CMK (cell line): ENCODE results near the gene ZNF540.
"Not testable (repeated sequence)": the region's sequence is repeated elsewhere in the genome, so short reads cannot be mapped to it uniquely, and the experiment has no call there.

Experiments used
- DNase-seq: peaks from one replicate; pipeline ENCODE4 v3.0.0-alpha.2; 2010; ENCODE audit warnings: low read depth

ZNF540 gene

DNA sequence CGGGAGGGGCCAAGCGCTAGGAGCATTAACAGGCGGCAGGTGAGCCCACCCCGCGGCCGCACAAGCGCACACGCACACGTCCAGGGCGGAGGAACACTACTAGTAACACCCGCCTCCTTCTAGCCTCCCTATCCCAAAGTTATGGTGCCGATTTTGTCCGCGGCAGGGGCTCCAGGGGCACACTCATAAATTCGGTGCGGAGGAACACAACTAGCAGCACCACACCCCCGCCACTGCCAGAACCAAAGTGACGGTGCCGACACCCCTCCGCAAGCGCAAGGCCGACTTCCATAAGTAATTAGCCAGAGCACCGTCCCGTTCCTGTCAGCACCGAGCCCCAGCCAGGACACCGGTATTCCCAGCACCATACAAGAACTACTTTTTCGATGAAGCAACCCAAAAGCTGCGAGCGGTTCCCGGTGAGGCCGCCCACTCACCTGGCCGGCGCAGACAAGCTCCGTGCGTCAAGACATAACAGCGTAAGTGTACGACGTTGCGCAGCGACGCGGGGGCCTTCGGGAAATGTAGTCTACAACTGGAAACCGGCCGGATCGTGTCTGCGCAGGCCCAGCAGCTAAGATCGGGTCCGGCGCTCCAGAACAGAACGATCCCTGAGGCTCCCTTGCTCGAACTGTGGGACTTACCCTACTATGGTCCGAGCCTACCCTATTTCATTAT, at the start of gene ZNF540, which contains the start of gene ZNF571:
Gene ZNF540, plus strand, starts transcription at position 573 of the 678 bp plus-strand sequence. CDS start 3,572 bp downstream, outside the sequence.
Gene ZNF571, minus strand, starts transcription at position 489 of the 678 bp plus-strand sequence. CDS start 8,116 bp downstream, outside the sequence.
- peak; percentile 58 for DNase-seq

DNA sequence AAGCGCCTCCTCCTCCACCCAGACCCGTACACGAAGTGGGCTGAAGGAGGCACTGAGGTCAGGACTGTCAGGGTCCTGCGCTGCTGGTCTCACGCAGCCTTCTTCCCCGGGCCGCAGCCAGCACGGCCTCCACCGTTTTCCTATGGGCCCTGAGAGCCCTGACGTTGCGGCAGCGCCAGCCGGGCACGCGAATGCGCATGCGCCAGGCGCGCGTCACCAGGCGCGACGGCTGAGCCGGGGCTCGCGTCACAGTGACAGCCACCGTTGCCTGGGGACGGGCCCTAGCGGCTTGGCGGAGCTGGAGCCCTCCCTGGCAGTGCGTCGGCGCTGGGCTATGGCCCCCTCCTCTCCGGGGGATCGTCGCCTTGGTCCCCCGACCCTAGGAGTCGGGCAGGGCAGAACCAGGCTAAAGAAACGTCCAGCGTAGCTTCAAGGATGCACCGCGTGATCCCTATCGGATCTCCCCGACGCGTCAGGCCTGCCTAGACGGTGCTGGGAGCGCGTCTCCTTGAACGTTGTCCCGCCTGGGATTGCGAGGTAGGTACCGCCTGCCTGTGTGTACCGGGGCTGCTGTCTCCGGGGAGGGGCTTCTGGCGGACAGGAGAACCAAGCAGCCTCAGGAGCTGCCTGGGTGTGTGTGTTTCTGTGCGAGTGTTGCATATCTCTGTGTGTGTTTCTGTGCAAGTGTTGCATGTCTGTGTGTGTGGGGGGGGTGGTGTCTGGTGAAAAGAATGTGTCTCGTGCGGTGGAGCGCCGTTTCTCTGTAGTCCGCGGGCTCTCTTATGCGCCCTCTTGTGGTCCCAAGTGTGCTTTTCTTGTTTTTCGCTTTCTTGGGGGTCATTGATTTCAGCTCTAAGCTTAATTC, 43.3 kb upstream of the ZNF540 start:
- no peak for DNase-seq

DNA sequence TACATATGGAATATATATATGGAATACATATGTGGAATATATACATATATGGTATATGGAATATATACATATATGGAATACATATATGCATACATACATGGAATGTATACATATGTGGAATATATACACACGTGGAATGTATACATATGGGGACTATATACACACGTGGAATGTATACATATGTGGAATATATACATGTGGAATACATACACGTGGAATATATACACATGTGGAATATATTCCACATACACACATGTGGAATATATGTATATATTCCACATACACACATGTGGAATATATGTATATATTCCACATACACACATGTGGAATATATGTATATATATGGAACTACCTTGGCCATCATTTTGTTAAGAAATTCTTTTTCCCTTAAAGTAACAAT, 31.2 kb upstream of the ZNF540 start:
- DNase-seq = no peak

DNA sequence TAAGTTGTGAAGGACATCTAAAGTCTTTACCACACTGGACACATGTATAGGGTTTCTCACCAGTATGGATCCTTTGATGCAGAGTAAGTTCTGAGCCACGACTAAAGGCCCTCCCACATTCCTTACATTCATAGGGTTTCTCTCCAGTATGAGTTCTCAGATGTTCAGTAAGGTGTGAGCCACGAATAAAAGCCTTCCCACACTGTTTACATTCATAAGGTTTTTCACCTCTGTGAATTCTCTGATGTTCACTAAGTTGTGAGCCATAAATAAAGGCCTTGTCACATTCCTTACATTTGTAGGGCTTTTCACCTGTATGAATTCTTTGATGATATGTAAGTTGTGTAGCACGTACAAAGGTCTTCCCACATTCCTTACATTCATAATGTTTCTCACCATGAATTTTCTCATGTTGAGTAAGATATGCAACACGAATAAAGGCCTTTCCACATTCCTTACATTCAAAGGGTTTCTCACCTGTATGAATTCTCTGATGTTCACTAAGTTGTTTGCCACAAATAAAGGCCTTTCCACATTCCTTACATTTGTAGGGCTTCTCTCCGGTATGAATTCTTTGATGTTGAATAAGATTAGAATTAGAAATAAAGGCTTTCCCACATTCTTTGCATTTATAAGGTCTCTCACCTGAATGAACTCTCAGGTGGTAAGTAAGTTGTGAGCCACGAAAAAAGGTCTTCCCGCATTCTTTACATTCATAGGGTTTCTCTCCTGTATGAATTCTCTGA, 29.9 kb upstream of the ZNF540 start:
- DNase-seq = no peak

DNA sequence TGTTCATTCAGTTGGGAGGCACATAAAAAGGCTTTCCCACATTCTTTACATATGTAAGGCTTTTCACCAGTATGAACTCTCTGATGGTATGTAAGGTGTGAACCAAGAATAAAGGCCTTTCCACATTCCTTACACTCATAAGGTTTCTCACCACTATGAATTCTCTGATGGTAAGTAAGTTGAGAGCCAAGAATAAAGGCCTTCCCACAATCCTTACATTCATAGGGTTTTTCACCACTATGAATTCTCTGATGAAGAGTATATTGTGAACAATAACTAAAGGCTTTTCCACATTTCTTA, 29.4 kb upstream of the ZNF540 start:
- no peak for DNase-seq

DNA sequence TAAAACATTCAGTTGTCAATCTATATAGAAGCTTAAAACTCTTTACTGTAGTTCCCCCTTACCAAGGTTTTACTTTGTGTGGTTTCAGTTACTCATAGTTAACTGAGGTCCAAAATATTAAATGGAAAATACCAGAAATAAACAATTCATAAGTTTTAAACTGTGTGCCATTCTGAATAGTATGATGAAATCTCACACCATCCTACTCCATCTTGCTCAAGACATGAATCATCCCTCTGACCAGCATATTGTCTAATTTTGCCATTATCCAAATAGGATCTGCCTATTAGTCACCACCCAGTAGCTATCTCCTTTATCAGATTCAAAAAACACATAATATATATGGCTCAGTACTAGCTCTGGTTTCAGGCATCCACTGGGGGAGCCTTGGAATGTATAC, 22.5 kb upstream of the ZNF540 start:
- no peak for DNase-seq

DNA sequence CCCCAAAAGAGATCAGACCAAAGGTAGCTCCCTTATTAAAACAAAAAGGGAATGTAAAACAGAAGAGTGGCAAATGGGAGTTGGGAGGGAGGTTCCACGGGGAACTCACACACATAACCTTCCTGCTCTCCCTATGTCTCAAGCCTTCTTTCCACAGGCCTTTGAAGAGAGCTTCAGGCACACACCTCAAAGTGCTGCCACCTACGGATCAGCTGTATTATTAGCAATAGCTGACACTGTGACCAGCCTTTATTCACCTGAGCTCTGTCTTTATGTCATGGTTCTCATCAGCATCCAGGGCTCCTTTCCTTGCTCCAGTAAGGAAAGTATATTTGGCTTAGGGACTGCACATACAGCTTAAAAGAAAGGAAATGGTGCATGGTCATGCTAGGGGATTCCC, 11.3 kb upstream of the ZNF540 start:
- no peak for DNase-seq

DNA sequence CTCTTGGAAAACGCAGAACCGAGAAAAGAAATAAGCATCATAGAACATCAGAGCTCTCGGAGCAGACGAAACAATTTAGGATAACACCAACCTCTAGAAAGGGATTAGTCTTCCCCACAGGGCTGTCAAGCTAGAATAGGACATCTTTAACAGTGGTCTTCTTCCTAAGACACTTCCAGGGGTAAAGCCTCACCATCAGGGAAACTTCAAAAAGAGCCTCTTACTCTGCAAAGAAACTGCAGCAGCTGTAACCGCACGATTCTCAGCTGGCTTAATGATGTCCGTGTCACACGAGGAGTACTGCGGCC, 726 bp upstream of the ZNF540 start:
- no peak for DNase-seq

DNA sequence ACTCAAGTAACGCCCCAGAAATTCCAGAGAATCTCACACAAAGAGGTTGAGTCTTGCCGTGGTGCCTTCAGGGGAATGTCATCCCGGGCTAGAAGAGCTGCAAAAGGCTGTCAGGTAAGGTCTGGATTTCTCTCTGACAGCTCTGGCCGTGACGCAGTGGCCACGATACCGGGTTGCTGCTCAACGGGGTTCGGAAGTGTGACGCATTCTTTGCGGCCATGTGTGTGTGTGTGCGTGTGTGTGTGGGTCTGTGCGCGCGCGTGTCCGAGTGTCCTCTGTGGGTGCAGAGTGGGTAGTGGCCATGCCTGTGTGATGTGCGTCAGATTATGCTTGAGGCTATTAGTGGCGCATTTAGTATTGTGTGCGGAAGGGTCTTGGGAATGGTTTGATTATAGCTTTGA, 306 bp downstream of the ZNF540 start:
- DNase-seq = peak; percentile 21

DNA sequence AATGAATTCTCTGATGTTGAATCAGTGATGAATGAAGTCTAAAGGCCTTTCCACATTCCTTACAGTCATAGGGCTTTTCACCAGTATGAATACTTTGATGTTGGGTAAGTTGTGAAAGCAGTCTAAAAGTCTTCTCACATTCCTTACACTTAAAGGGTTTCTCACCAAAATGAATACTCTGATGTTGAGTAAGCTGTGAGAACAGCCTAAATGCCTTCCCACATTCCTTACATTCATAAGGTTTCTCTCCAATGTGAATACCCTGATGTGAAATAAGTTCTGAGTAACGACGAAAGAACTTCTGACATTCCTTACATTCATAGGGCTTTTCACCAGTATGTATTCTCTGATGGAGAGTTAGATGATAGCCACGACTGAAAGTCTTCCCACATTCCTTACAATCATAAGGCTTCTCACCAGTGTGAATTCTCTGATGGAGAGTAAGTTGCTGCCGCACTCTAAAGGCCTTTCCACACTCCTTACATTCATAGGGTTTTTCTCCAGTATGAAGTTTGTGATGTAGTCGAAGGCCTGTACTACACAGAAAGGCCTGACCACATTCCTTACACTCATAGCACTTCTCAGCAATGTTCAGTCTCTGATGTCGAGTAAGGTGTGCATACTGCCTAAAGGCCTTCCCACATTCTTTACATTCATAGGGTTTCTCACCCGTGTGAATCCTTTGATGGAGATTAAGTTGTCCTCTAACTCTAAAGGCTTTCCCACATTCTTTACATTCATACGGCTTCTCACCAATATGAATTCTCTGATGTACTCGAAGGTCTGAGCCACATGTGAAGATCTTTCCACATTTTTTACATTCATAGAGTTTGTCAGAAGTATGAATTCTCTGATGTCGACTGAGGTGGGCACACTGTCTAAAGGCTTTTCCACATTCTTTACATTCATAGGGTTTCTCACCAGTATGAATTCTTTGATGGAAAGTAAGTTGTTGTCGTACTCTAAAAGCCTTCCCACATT, 40.7 kb downstream of the ZNF540 start:
- no peak for DNase-seq

DNA sequence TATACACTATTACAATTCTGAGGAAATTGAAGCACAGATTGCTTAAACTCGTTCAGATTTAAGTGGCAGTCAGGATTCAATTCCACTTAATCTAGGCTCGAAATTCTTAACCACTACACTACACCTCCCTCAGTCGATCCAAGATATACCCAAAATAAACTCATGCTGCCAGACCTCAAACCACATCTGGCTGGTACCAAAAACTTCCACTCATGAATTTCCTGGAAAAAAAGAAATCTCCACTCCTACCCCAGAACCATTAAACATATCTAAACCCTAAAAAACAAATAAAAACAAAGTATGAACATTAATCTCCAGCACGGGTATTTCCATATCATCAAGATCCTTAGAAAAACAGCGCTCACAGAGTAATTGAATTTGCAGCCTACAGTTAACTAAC, 59.4 kb downstream of the ZNF540 start:
- no peak for DNase-seq

DNA sequence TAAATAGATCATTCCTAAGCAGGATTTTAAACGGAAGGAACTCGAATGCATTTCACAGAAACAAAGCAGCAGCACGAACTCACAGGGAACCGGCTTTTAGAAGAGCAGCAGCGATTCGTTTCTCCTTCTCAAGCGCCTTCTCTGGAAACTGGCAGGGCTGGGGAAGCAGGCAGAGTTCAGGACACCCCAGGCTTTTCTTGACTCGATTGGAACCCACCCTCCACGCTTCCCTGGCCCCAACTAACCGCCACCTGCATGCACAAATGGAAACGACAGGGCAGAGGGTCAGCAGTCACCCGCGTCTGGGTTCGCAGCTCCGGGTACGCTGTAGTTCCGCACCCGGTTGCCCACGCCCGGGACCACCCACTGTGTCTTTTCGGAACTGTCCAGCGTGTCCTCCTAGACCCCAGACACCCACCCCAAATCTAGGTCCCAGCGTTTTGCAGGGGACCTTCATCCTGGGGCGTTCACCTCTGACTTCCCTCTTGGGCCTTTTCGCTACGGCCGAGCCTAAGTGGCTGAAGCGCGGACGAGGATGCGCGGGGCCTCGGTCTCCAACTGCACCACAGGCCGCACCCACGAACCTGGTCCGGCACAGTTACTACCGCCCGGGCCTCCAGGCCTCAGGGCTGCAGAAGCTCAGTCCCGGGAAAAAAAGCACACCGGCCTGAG, 60.1 kb downstream of the ZNF540 start:
- no peak for DNase-seq

DNA sequence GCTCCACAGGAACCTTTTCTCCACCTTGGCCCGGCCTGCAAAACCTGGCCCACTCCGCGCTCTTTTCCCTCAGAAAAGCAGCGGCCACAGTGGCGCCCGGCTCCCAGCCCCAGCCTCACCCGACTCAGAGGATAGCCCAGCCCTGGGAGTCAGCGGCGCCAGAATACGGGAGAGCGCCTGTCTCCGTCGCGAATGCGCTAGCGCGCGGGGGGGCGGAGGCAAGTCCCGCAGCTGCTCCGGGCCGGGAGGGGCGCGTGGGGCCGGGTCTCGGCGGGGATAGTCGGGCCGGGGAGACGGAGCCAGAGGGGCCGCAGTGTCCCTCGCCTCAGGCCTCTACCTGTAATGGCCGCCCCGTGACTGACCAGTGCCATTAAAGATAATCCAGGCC, 60.6 kb downstream of the ZNF540 start, which contains the start of gene ZFP30:
Gene ZFP30, minus strand, starts transcription at position 165 of the 388 bp plus-strand sequence. CDS start 7,643 bp downstream, outside the sequence.
- DNase-seq = peak; percentile 33

DNA sequence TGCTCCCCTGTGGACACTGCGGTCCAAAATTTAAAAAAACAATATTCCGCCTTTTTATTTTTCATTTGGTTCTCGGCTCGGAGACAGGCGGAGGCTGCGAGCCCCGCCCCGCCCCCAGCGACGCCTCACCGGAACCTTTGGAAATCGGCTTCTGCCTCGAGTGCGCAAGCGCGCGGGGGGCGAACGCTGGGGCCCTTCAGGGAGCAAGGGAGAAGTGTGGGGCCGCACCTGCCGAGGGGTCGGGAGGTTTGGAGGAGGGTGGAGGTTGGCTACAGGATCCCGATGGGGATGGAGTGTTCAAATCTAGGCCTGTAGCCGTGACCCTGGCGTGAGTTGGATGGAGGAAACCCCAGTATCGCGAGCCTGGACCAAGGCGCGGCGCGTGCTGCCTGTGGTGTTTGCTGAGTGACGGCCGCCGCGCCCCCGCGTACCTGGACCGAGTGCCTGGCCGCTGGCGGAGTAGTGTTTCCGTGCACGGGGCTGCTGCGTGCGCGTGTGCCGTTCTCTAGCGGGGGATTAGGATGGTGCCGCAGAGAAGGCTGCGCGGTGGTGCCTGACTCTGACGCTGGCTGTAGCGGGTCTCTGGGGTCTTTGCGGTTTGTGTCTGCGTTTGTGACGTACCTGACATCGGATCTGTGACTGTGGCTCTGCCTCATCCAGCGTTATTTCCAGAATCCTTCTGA, 61.2 kb downstream of the ZNF540 start:
- DNase-seq = peak; percentile 42

DNA sequence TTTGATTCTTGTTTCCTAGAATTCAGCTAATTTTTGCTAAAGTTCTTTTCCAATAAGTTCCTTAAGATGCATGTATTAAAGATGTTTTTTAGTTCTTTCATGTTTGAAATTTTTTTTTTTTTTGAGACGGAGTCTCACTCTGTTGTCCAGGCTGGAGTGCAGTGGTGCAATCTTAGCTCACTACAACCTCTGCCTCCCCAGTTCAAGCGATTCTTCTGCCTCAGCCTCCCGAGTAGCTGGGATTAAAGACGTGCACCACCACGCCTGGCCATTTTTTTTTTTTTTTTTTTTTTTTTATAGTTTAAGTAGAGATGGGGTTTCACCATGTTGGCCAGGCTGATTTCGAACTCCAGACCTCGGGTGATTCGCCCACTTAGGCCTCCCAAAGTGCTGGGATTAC, 62.5 kb downstream of the ZNF540 start:
- DNase-seq = not testable (repeated sequence)
